ENCODE results near the gene OTOP1.
"Not testable (repeated sequence)": the region's sequence is repeated elsewhere in the genome, so short reads cannot be mapped to it uniquely, and the experiment has no call there.

Gene OTOP1

GRCh38 chr4:4226606-4227438 is at the start of gene OTOP1:
Gene OTOP1, minus strand, starts transcription at chr4:4226929. Its CDS starts 65 bp downstream, at chr4:4226864.
- DNase-seq (ENCODE audit: low read depth in 4 of 4, low spot score in 1 of 4), result no peak

GRCh38 chr4:4274226-4274625 is 47.5 kb upstream of the OTOP1 start:
- DNase-seq (ENCODE audit: low read depth in 4 of 4, low spot score in 1 of 4), result no peak

GRCh38 chr4:4271912-4272311 is 45.2 kb upstream of the OTOP1 start:
- no peak for DNase-seq (ENCODE audit: low read depth in 4 of 4, low spot score in 1 of 4)

- DNase-seq (ENCODE audit: low read depth in 4 of 4, low spot score in 1 of 4), result no peak
Measured at GRCh38 chr4:4270529-4270928, 43.8 kb upstream of the OTOP1 start.

GRCh38 chr4:4269856-4270255 is 43.1 kb upstream of the OTOP1 start:
- DNase-seq (ENCODE audit: low read depth in 4 of 4, low spot score in 1 of 4), result no peak

- DNase-seq (ENCODE audit: low read depth in 4 of 4, low spot score in 1 of 4), result no peak
Measured at GRCh38 chr4:4269331-4269731, 42.6 kb upstream of the OTOP1 start.

GRCh38 chr4:4268776-4269175 is 42.0 kb upstream of the OTOP1 start:
- DNase-seq (ENCODE audit: low read depth in 4 of 4, low spot score in 1 of 4), result no peak

- DNase-seq (ENCODE audit: low read depth in 4 of 4, low spot score in 1 of 4), result no peak
Measured at GRCh38 chr4:4267981-4268380, 41.3 kb upstream of the OTOP1 start.

- DNase-seq (ENCODE audit: low read depth in 4 of 4, low spot score in 1 of 4), result no peak
Measured at GRCh38 chr4:4260185-4260751, 33.5 kb upstream of the OTOP1 start.

GRCh38 chr4:4259484-4260100 is 32.9 kb upstream of the OTOP1 start:
- no peak for DNase-seq (ENCODE audit: low read depth in 4 of 4, low spot score in 1 of 4)

GRCh38 chr4:4257705-4258104 is 31.0 kb upstream of the OTOP1 start:
- DNase-seq (ENCODE audit: low read depth in 4 of 4, low spot score in 1 of 4), result not testable (repeated sequence)

GRCh38 chr4:4256799-4257198 is 30.1 kb upstream of the OTOP1 start:
- DNase-seq (ENCODE audit: low read depth in 4 of 4, low spot score in 1 of 4), result no peak

GRCh38 chr4:4254666-4255065 is 27.9 kb upstream of the OTOP1 start:
- no peak for DNase-seq (ENCODE audit: low read depth in 4 of 4, low spot score in 1 of 4)

- DNase-seq (ENCODE audit: low read depth in 4 of 4, low spot score in 1 of 4), result no peak
Measured at GRCh38 chr4:4254199-4254598, 27.5 kb upstream of the OTOP1 start.

- no peak for DNase-seq (ENCODE audit: low read depth in 4 of 4, low spot score in 1 of 4)
Measured at GRCh38 chr4:4249866-4250265, 23.1 kb upstream of the OTOP1 start.

- DNase-seq (ENCODE audit: low read depth in 4 of 4, low spot score in 1 of 4), result not testable (repeated sequence)
Measured at GRCh38 chr4:4249342-4249741, 22.6 kb upstream of the OTOP1 start.

- DNase-seq (ENCODE audit: low read depth in 4 of 4, low spot score in 1 of 4), result no peak
Measured at GRCh38 chr4:4248885-4249203, 22.1 kb upstream of the OTOP1 start.

GRCh38 chr4:4248029-4248884 is 21.5 kb upstream of the OTOP1 start, which contains the start of gene TMEM128:
Gene TMEM128, minus strand, starts transcription at chr4:4248223. Its CDS starts 21 bp downstream, at chr4:4248202.
- peak; percentile 82 to 89 (median 84) for DNase-seq (ENCODE audit: low read depth in 4 of 4, low spot score in 1 of 4)

- no peak for DNase-seq (ENCODE audit: low read depth in 4 of 4, low spot score in 1 of 4)
Measured at GRCh38 chr4:4247696-4248028, 20.9 kb upstream of the OTOP1 start.

GRCh38 chr4:4245172-4245571 is 18.4 kb upstream of the OTOP1 start:
- no peak for DNase-seq (ENCODE audit: low read depth in 4 of 4, low spot score in 1 of 4)

GRCh38 chr4:4239551-4239950 is 12.8 kb upstream of the OTOP1 start:
- DNase-seq (ENCODE audit: low read depth in 4 of 4, low spot score in 1 of 4), result not testable (repeated sequence)

GRCh38 chr4:4233610-4234009 is 6.9 kb upstream of the OTOP1 start:
- DNase-seq (ENCODE audit: low read depth in 4 of 4, low spot score in 1 of 4), result no peak
